Measurements from ENCODE around the gene PBXIP1.
"Not testable (repeated sequence)": the region's sequence is repeated elsewhere in the genome, so short reads cannot be mapped to it uniquely, and the experiment has no call there.

Gene PBXIP1

DNA sequence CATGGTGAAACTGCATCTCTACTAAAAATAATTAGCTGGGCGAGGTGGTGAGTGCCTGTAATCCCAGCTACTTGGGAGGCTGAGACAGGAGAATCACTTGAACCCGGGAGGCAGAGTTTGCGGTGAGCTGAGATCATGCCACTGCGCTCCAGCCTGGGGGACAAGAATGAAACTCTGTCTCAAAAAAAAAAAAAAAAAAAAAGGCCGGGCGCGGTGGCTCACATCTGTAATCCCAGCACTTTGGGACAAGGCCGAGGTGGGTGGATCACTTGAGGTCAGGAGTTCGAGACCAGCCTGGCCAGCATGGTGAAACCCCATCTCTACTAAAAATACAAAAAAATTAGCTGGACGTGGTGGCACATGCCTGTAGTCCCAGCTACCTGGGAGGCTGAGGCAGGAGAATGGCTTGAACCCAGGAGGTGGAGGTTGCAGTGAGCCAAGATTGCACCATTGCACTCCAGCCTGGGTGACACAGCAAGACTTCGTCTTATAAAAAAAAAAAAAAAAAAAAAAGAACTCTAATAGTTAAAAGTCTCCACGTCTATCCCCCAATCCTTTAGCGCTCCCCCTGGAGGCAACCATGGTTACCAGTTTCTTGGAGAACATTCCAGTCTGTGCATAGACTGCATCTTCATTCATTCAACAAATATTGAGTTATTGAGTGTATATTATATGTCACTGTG, 39.5 kb upstream of the PBXIP1 start:
- peak; percentile 32 for DNase-seq (ENCODE audit: low spot score)
- FAIRE-seq: peak; percentile 2

DNA sequence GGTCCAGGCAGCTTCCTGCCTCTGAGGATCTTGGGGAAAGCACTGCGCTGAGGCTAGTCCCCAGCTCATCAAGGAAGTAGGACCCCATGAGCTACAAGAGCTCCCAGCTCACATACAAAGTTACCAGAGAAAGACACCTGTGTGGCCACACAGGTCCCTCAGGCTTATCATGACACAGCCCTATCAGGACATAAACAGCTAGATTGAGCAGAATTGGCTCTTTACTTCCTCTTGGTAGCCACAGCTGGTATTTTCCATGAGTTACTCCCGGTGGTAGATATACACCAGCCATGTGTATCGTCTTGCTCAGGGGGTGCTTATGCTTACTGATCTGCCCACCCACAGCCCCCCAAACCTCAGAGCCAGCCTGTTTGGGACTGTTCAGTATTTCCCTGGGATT, 38.7 kb upstream of the PBXIP1 start:
- FAIRE-seq: no peak
- no peak for DNase-seq (ENCODE audit: low spot score)

DNA sequence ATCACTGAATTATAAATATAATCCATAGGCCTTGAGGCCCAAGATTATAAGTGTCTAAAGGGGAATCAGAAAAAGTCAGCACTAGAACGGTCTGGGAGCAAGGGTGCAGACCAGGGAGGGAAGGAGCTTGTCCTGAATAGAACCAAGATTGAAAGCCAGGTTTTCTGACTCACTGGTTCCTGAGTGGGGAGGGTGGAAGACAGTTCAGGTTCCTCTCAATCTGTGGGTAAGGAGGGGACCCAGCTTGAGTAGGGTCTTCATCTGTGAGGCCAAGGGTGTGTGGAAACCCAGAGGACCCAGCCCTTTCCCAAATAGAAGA, 38.3 kb upstream of the PBXIP1 start:
- no peak for FAIRE-seq
- DNase-seq (ENCODE audit: low spot score): no peak

DNA sequence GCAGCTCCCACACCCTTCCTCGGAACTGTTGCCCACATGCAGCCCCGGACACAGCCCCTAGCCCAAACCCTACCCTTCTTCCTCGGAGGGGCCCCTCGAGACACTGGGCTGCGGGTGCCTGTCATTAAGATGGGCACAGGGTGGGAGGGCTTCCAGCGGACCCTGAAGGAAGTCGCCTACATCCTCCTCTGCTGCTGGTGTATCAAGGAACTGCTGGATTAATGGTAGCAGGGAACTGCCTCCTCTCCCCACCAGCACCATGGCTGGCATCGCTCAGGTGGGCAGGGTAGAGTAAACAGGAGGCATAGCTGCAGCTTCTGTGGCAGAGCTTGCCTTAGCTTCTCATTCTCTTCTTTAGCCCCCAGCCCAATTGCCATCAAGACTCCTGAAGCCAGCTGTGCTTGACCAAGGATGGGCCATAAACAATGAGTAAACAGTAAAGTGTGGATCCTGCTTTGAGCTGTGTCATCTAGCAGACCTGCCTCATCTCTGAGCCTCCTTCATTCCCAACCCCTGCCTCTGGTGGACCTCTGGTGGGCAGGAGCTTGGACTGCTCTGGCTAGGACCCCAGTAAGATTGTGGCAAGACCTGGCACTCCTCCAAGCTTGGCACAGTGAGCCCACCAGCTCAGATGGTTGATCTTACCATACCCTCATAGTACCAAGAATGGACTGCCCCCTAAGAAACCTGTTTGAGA, 37.8 kb upstream of the PBXIP1 start, which contains the start of gene LENEP:
TSS of gene LENEP (plus strand) at position 15 of the 697 bp plus-strand sequence. CDS start at position 37, 22 bp downstream.
- DNase-seq (ENCODE audit: low spot score) (no peak), FAIRE-seq (no peak)

GRCh38 chr1:154992721-154993571, 37.0 kb upstream of the PBXIP1 start:
- no peak for FAIRE-seq
- DNase-seq (ENCODE audit: low spot score): peak; percentile 64

DNA sequence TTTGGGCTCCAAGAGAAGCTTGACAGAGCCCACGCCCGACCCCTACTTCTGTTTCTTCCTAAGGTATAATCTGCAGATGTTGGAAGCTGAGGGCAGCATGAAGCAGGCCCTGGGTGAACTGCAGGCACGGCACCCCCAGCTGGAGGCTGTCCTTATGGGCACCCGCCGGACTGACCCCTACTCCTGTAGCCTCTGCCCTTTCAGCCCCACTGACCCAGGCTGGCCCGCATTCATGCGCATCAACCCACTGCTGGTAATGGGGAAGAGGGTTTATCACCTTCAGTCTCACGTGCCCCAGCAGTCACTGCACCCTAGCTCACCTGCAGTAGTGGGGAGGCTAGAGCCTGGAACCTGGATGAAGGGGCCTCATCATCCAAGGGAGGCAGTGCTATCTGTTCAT, 34.4 kb upstream of the PBXIP1 start:
- FAIRE-seq: no peak

DNA sequence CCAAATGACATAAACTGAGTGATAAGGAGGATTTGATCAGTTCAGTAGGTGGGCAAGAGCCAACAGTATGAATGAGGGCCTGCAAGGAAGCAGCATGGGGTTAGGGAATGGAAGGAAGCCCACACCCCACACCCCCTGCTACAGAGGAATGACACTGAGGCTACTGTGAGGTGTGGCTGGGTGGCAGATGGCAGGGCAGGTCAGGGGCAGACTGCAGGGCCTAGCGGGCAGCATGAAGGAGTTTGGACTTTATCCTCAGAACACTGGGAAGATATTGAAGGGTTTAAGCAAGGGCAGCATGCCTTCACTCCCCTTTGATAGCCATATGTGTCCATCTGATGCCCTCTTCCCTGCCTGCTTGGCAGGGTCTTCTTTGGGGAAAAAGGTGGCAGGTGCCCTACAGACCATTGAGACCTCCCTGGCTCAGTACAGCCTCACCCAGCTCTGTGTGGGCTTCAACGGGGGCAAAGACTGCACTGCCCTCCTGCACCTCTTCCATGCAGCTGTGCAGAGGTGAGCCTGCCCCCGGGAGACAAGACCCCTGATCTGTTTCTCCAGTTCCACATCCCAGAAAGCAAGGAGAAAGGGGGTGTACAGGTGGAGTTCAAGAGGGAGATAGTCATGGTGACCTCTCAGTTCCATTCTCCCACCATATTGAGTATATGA, 33.4 kb upstream of the PBXIP1 start:
- FAIRE-seq (no peak), DNase-seq (ENCODE audit: low spot score) (no peak)

More for the DNA sequence above, 34.4 kb upstream of the PBXIP1 start:
- DNase-seq (ENCODE audit: low spot score): no peak

GRCh38 chr1:154988058-154988954, 32.4 kb upstream of the PBXIP1 start:
- DNase-seq (ENCODE audit: low spot score): no peak
- no peak for FAIRE-seq

- DNase-seq (ENCODE audit: low spot score): no peak
- no peak for FAIRE-seq
Observed at GRCh38 chr1:154987326-154987725, 31.4 kb upstream of the PBXIP1 start.

DNA sequence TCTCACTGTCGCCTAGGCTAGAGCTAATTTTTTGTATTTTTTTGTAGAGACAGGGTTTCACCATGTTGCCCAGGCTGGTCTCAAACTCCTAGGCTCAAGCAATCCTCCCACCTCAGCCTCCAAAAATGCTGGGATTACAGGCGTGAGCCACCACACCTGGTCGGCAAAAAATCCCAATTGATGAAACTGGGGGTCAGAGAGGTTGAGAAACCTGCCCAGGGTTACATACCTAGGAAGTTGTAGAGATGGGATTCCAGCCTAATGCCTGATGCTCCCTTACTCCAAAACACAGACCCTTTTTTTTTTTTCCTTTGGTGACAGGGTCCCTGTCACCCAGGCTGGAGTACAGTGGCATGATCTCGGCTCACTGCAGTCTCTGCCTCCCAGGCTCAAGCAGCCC, 30.8 kb upstream of the PBXIP1 start:
- not testable (repeated sequence) for DNase-seq (ENCODE audit: low spot score); FAIRE-seq

- FAIRE-seq (no peak), DNase-seq (ENCODE audit: low spot score) (no peak)
Observed at GRCh38 chr1:154983776-154984466, 28.0 kb upstream of the PBXIP1 start.

DNA sequence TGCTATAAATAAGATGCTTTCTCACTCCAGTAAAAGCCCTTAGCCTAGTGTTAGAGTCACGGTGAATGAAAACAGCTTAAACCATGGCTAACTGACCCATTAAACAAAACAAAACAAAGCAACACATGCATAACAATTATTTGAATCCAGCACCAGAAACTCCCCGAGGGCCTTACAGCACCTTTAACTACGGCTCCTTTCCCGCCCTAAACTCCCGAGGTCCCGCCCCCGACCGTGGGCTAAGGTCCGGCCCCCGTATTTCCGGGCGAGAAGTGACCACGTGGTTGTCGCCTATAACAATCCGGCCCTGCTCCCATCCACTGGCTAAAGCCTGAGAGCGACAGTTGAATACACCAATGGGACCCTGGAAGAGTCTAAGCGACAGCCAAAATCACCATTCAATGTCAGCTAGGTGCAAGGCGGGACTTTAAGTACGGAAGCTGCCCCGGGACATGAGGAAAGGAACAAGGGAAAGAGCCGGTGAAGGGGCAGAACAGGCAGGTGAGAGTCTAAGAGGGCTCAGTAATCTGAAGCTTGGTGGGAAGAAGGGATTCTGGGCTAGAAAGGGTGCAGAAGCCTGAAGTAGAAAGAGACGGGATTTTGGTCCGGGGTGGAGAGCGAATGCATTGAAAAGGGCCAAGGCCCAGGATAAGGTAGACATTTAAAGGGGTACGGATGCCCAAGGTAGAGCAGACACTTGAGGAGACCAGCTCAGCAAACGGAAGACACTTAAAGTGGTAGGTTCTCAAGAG, 27.2 kb upstream of the PBXIP1 start, which contains the start of gene FLAD1:
TSS of gene FLAD1 (plus strand) at position 448 of the 752 bp plus-strand sequence. CDS start 351 bp downstream, outside the sequence.
- DNase-seq (ENCODE audit: low spot score) (peak; percentile 99), FAIRE-seq (peak; percentile 88)

- FAIRE-seq (no peak), DNase-seq (ENCODE audit: low spot score) (no peak)
Observed at GRCh38 chr1:154982341-154982740, 26.4 kb upstream of the PBXIP1 start.

DNA sequence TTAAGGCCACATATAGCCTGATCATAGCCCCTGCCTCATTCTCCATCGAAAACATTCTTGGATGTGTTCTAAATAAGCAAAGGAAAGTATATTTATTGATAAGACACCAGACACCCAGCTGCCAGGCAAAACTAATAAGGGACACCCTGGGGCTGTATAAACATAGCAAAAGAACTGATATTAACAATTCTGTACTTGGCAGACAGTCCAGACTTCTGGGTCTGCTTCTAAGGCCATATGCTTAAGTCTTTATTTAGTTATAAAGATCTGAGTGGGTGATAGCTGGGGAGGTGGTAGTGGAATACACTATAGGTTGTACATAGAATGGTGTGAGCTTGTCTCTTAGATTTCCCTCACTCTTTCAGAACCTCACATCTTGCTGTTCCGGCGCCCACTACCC, 22.5 kb upstream of the PBXIP1 start:
- FAIRE-seq (no peak), DNase-seq (ENCODE audit: low spot score) (no peak)

- not testable (repeated sequence) for FAIRE-seq; DNase-seq (ENCODE audit: low spot score)
Observed at GRCh38 chr1:154977762-154978161, 21.9 kb upstream of the PBXIP1 start.

DNA sequence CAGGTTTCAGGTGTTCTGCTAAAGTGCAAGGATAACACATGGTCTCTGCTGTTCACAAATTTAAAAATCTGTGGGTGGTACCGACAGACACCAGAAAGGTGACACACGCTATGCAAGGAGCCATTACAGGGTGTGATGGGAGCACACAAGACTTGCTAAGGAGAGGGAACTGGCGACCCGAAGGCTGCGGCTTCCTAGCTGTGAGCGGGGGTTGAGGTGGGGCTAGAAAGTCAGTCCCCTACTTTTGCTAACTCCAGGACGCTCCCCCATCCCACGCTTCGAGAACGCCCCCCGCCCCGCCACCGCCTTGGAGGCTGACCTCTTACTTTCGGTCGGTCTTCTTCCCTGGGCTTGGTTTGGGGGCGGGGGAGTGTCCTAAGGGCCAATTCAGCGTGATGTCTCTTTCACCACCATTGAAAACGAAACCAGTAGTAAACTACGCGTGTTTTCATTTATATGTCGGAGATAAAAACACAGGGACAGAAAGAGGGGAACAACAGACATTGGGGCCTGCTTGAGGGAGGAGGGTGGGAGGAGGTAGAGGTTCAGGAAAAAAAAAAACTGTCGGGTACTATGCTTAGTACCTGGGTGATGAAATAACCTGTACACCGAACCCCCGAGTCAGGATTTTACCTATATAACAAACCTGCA, 19.6 kb upstream of the PBXIP1 start:
- FAIRE-seq (no peak), DNase-seq (ENCODE audit: low spot score) (no peak)

GRCh38 chr1:154974808-154975408, 19.0 kb upstream of the PBXIP1 start:
- peak; percentile 94 for DNase-seq (ENCODE audit: low spot score)
- no peak for FAIRE-seq

All from RCC 7860 (cell line).